GM13977 (cell line): ENCODE data around the gene TNFRSF12A.
A peak's percentile ranks its signal among the peaks of the same experiment; 100 is the strongest.

Source experiments
- DNase-seq: peaks from one replicate; pipeline ENCODE4 v3.0.0; 2012; ENCODE audit warnings: low spot score
- CTCF ChIP-seq: IDR thresholded peaks from 2 replicates; pipeline ENCODE4 v1.5.1; 2012; ENCODE audit warnings: mild to moderate bottlenecking, control low read depth; ENCODE audit not compliant: insufficient read depth; ENCODE audit errors: extremely low read depth, missing control alignments
- in situ Hi-C: fragments of 300-500 bp; cut with MboI; formaldehyde crosslinking; loops from one replicate; pipeline ENCODE4 v1.12.0; 2022; ENCODE audit warnings: low sequenced_read_pairs, low pct_unique_long_range_greater_than_20kb, mixed read lengths, inconsistent platforms; ENCODE audit not compliant: unreplicated experiment

TNFRSF12A gene

GRCh38 chr16:3059041-3059722 lies 39.0 kb downstream of the TNFRSF12A start:
- DNase-seq = peak; percentile 96
- in situ Hi-C loops = no loop called here
- peak; percentile 96 for TF ChIP-seq CTCF

GRCh38 chr16:3059723-3060242 lies 39.6 kb downstream of the TNFRSF12A start:
- no peak for TF ChIP-seq CTCF
- no peak for DNase-seq
- in situ Hi-C loops = loop anchor here (10.0 kb wide), 1 partner anchor 105 kb away; no protein-coding TSS in a partner anchor

- no peak for DNase-seq
- TF ChIP-seq CTCF = no peak
- in situ Hi-C loops = loop anchor here (10.0 kb wide), 1 partner anchor 104 kb away; no protein-coding TSS in a partner anchor
These were observed 40.4 kb downstream of the TNFRSF12A start for GRCh38 chr16:3060339-3061127.

- no peak for DNase-seq
- in situ Hi-C loops = loop anchor here (10.0 kb wide), 1 partner anchor 102 kb away; no protein-coding TSS in a partner anchor
- TF ChIP-seq CTCF = no peak
These were observed 42.4 kb downstream of the TNFRSF12A start for GRCh38 chr16:3062553-3062952.

- no peak for TF ChIP-seq CTCF
- DNase-seq = no peak
- in situ Hi-C loops = loop anchor here (10.0 kb wide), 1 partner anchor 101 kb away; no protein-coding TSS in a partner anchor
These were observed 43.6 kb downstream of the TNFRSF12A start for GRCh38 chr16:3063625-3064386.
